ENCODE data around the gene DLGAP1. TPM values are rescaled to one million over a fixed set of nuclear protein-coding genes. Genes with fewer than 3 reads are reported as not detected.
A peak's percentile ranks its signal among the peaks of the same experiment; 100 is the strongest.

The DLGAP1 gene
- polyA plus RNA-seq, 1 of the 3 experiments (the other 2 are of a cell fraction): not detected

- H4K20me1 ChIP-seq (ENCODE audit: insufficient read depth): no peaks in the 10 kb centered on the region
These were observed 730.0 kb downstream of the DLGAP1 start for GRCh38 chr18:3725115-3725514.

GRCh38 chr18:3723554-3723953 lies 731.6 kb downstream of the DLGAP1 start:
- TF ChIP-seq NFIC (IDR thresholded peaks at IDR 0.05; ENCODE audit: borderline replicate concordance) (no peak), ZBTB33 (IDR thresholded peaks at IDR 0.05; ENCODE audit: borderline replicate concordance, low read depth) (no peak), PBX3 (IDR thresholded peaks at IDR 0.05) (no peak), FOXJ3 (CRISPR knock-in tag; IDR thresholded peaks at IDR 0.05) (no peak), GABPA (IDR thresholded peaks at IDR 0.05; ENCODE audit: low read depth) (no peak), TCF12 (IDR thresholded peaks at IDR 0.05) (no peak), FOSL2 (IDR thresholded peaks at IDR 0.05; ENCODE audit: borderline replicate concordance, low read depth) (no peak), MEF2A (IDR thresholded peaks at IDR 0.05; ENCODE audit: borderline replicate concordance, low read depth) (no peak), JUND (IDR thresholded peaks at IDR 0.05) (no peak), USF2 (IDR thresholded peaks at IDR 0.05; ENCODE audit: borderline replicate concordance, low read depth, low read length) (no peak), RFX5 (IDR thresholded peaks at IDR 0.05; ENCODE audit: low read length) (no peak), YY1 (IDR thresholded peaks at IDR 0.05; ENCODE audit: low read depth) (no peak)
- no peak overlapping the region for H3K9ac ChIP-seq
- peaks cover 0 to 17% of the 10 kb centered on the region in 2 experiments; a peak in 1 of 4 replicates for H3K4me1 ChIP-seq (ENCODE audit: control insufficient read depth in 1 of 2, insufficient read depth in 2 of 2, low read depth in 1 of 2, low read length in 1 of 2)
- no peak overlapping the region for H3K4me2 ChIP-seq
- CTCF ChIA-PET: no interaction called here
- no peak overlapping the region for H2AFZ ChIP-seq (ENCODE audit: low read depth)
- no peaks in the 10 kb centered on the region for H4K20me1 ChIP-seq (ENCODE audit: insufficient read depth)
- no peaks in the 10 kb centered on the region for H3K9me2 ChIP-seq
- no peak for DNase-seq
- H3K27me3 ChIP-seq (ENCODE audit: insufficient read depth): peaks cover 20% of the 10 kb centered on the region
- POLR2A ChIA-PET: no interaction called here
- no peaks in the 10 kb centered on the region for H3F3A ChIP-seq (replicated peaks; ENCODE audit: insufficient read depth)
- no peak overlapping the region for H3K4me3 ChIP-seq (ENCODE audit: low read depth in 2 of 2, low read length in 1 of 2)
- no peaks in the 10 kb centered on the region for H3K79me2 ChIP-seq (ENCODE audit: insufficient read depth)
- no peak overlapping the region for H3K27ac ChIP-seq (ENCODE audit: low read depth in 2 of 2, low read length in 1 of 2)
- H3K9me3 ChIP-seq: no peaks in the 10 kb centered on the region
- H3K36me3 ChIP-seq (replicated peaks in 1 of 2; ENCODE audit: control insufficient read depth in 1 of 2, insufficient read depth in 2 of 2, low read length in 1 of 2): no peaks in the 10 kb centered on the region

More at GRCh38 chr18:3725115-3725514, 730.0 kb downstream of the DLGAP1 start:
- ChIA-PET POLR2A (no interaction called here), CTCF (no interaction called here)
- Histone ChIP-seq H3K79me2 (ENCODE audit: insufficient read depth) (no peaks in the 10 kb centered on the region), H3K4me1 (ENCODE audit: control insufficient read depth in 1 of 2, insufficient read depth in 2 of 2, low read depth in 1 of 2, low read length in 1 of 2) (peaks cover 0 to 17% of the 10 kb centered on the region in 2 experiments; a peak in 1 of 4 replicates), H3K4me2 (no peak overlapping the region), H3K9ac (no peak overlapping the region), H3K27me3 (ENCODE audit: insufficient read depth) (peaks cover 26% of the 10 kb centered on the region), H3K4me3 (ENCODE audit: low read depth in 2 of 2, low read length in 1 of 2) (no peak overlapping the region), H3K27ac (ENCODE audit: low read depth in 2 of 2, low read length in 1 of 2) (no peak overlapping the region), H3K9me3 (no peaks in the 10 kb centered on the region), H3K36me3 (replicated peaks in 1 of 2; ENCODE audit: control insufficient read depth in 1 of 2, insufficient read depth in 2 of 2, low read length in 1 of 2) (no peaks in the 10 kb centered on the region), H2AFZ (ENCODE audit: low read depth) (no peak overlapping the region), H3F3A (replicated peaks; ENCODE audit: insufficient read depth) (no peaks in the 10 kb centered on the region), H3K9me2 (no peaks in the 10 kb centered on the region)
- TF ChIP-seq RFX5 (IDR thresholded peaks at IDR 0.05; ENCODE audit: low read length) (0 out of 2 replicates have a peak, but pooled peaks have one; percentile 63), JUND (IDR thresholded peaks at IDR 0.05) (no peak), MXI1 (IDR thresholded peaks at IDR 0.05; ENCODE audit: low read depth, low read length) (no peak)
- WGBS (ENCODE audit: low lambda C conversion rate): 8% methylated on average over 2 of the region's 2 CpGs
- DNase-seq: no peak
